Measurements from ENCODE around the gene ARHGEF33.

Gene ARHGEF33

GRCh38 chr2:39022642-39023235, 133.1 kb downstream of the ARHGEF33 start:
- no peaks in the 10 kb centered on the region for H3K9me3 ChIP-seq (ENCODE audit: low read length)
- peaks cover 6% of the 10 kb centered on the region for H3K36me3 ChIP-seq (ENCODE audit: insufficient read depth, low read length)
- H3K4me3 ChIP-seq (ENCODE audit: low read depth in 1 of 2, low read length in 2 of 2) = no peak overlapping the region
- no peaks in the 10 kb centered on the region for H3K4me1 ChIP-seq (ENCODE audit: insufficient read depth, low read length)
- H3K9ac ChIP-seq (ENCODE audit: low read length) = no peak overlapping the region
- no peaks in the 10 kb centered on the region for H3K27me3 ChIP-seq (ENCODE audit: control insufficient read depth in 1 of 2, insufficient read depth in 2 of 2, low read length in 2 of 2)
- H3K27ac ChIP-seq (ENCODE audit: low read depth, low read length) = no peak overlapping the region

- Histone ChIP-seq H3K4me3 (ENCODE audit: low read depth in 1 of 2, low read length in 2 of 2) (no peak overlapping the region), H3K9me3 (ENCODE audit: low read length) (no peaks in the 10 kb centered on the region)
These were observed 134.0 kb downstream of the ARHGEF33 start for GRCh38 chr2:39023649-39024048.

DNA sequence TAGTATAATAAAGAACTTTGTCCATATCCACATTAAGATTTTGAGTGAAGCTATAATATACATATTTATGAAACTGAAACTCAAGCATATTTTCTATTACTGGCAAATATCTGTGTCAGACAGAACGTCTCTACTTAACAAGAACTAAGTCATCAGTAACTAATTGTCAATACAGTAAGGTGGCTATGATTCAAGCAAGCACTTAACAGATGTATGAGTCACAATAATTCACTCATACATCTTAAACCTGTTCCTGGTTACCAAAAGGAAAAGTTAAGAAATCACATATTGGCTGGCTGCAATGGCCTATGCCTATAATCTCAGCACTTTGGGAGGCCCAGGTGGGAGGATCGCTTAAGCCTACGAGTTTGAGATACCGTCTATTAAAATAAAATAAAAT, 135.2 kb downstream of the ARHGEF33 start:
- no peaks in the 10 kb centered on the region for H3K27me3 ChIP-seq (ENCODE audit: control insufficient read depth in 1 of 2, insufficient read depth in 2 of 2, low read length in 2 of 2)
- H3K4me3 ChIP-seq (ENCODE audit: low read depth in 1 of 2, low read length in 2 of 2) = no peak overlapping the region
- H3K27ac ChIP-seq (ENCODE audit: low read depth, low read length) = no peak overlapping the region
- no peaks in the 10 kb centered on the region for H3K4me1 ChIP-seq (ENCODE audit: insufficient read depth, low read length)
- H3K9me3 ChIP-seq (ENCODE audit: low read length) = no peaks in the 10 kb centered on the region
- no peak overlapping the region for H3K9ac ChIP-seq (ENCODE audit: low read length)
- peaks cover 6% of the 10 kb centered on the region for H3K36me3 ChIP-seq (ENCODE audit: insufficient read depth, low read length)

More at GRCh38 chr2:39023649-39024048, 134.0 kb downstream of the ARHGEF33 start:
- Histone ChIP-seq H3K36me3 (ENCODE audit: insufficient read depth, low read length) (peaks cover 6% of the 10 kb centered on the region), H3K9ac (ENCODE audit: low read length) (no peak overlapping the region), H3K27me3 (ENCODE audit: control insufficient read depth in 1 of 2, insufficient read depth in 2 of 2, low read length in 2 of 2) (no peaks in the 10 kb centered on the region), H3K27ac (ENCODE audit: low read depth, low read length) (no peak overlapping the region), H3K4me1 (ENCODE audit: insufficient read depth, low read length) (no peaks in the 10 kb centered on the region)
